Measurements from ENCODE around the gene INAVA.

INAVA gene

GRCh38 chr1:200899451-200899915, 4.8 kb downstream of the INAVA start:
- TF ChIP-seq, protein P1, sequence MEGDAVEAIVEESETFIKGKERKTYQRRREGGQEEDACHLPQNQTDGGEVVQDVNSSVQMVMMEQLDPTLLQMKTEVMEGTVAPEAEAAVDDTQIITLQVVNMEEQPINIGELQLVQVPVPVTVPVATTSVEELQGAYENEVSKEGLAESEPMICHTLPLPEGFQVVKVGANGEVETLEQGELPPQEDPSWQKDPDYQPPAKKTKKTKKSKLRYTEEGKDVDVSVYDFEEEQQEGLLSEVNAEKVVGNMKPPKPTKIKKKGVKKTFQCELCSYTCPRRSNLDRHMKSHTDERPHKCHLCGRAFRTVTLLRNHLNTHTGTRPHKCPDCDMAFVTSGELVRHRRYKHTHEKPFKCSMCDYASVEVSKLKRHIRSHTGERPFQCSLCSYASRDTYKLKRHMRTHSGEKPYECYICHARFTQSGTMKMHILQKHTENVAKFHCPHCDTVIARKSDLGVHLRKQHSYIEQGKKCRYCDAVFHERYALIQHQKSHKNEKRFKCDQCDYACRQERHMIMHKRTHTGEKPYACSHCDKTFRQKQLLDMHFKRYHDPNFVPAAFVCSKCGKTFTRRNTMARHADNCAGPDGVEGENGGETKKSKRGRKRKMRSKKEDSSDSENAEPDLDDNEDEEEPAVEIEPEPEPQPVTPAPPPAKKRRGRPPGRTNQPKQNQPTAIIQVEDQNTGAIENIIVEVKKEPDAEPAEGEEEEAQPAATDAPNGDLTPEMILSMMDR (IDR thresholded peaks at IDR 0.05; ENCODE audit: control extremely low read depth, extremely low read depth, low read depth, missing control alignments), result no peak
- CTCF ChIA-PET, result interaction anchor here (0.9 to 1.8 kb wide), 3 partner anchors 29 to 143 kb away, joined by 3 to 5 read pairs (median 4); no protein-coding TSS in a partner anchor
- POLR2A ChIA-PET, result no interaction called here

DNA sequence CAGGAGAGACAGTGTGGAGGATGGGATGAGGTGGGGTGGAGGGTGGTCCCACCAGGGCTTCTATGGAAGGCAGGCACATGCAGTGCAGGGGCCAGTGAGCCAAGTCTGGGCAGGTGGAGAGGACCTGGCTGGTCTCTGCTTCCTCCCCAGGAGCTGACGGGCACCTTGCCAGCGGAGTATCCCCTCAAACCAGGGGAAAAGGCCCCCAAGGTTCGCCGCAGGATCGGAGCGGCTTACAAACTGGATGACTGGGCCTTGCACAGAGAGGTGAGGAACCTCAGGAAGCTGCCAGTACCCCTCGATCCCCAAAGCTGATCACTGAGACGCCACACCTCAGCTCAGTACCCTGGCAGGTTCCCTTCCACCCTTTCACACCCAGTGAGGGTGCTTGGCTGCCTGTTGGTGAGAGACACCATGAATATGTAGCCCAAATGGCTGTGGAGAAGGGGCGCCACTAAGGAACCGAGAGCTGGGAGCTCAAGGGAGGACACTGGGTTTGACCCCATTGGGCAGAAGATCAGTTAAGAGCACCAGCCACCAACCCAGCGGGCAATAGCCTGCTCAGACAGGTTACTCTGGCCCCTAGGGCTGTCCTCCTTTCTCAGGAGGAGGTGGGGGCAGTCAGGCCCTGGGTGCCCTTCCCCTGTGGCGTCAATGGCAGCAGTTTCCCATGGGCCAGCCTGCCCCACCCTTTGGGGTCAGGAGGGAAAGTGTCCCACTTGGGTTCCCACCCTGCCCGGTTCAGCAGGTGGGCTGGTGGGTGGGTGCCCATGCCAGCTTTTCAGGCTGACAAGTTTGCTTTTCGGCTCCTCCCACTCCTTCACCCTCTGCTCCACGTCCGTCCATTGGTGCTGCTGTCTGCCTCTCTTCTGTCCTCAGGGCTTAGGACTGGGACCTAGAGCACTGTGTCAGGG, 5.5 kb downstream of the INAVA start:
- DNase-seq (ENCODE audit: extremely low spot score), result no peak
- CTCF ChIA-PET, result interaction anchor here (0.9 to 2.2 kb wide), 5 partner anchors 9 to 341 kb away, joined by 3 to 9 read pairs (median 4); no protein-coding TSS in a partner anchor
- POLR2A ChIA-PET, result no interaction called here
- TF ChIP-seq, protein P1 (IDR thresholded peaks at IDR 0.05; ENCODE audit: control extremely low read depth, extremely low read depth, low read depth, missing control alignments), result no peak

More at GRCh38 chr1:200899451-200899915, 4.8 kb downstream of the INAVA start:
- no peak for DNase-seq (ENCODE audit: extremely low spot score)

- POLR2A ChIA-PET, result no interaction called here
- no peak for DNase-seq (ENCODE audit: extremely low spot score)
- TF ChIP-seq, protein P1 (IDR thresholded peaks at IDR 0.05; ENCODE audit: control extremely low read depth, extremely low read depth, low read depth, missing control alignments), result no peak
- CTCF ChIA-PET, result interaction anchor here (1.4 to 2.2 kb wide), 4 partner anchors 10 to 342 kb away, joined by 4 to 9 read pairs (median 6); no protein-coding TSS in a partner anchor
Observed at GRCh38 chr1:200900877-200901276, 6.2 kb downstream of the INAVA start.

DNA sequence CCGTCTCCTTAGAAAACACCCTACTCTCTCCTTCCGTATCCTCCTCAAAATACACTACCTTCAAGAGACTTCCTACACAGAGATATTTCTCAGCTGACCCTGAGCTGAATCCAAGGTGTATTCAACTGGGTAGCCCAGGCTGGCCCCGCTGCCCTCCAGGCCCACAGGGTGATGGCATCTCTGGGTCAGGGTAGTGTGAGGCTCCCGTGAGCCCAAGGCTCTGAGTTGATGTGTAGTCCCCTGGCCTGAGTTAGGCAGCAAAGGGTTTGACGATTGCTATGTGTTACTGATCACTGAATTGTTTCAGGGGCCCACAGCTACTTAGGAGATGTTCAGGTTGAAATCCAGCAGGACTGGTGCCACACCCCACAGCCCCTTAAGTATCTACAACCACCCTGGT, 6.7 kb downstream of the INAVA start:
- CTCF ChIA-PET, result interaction anchor here (1.4 to 2.2 kb wide), 5 partner anchors 10 to 343 kb away, joined by 3 to 9 read pairs (median 4); no protein-coding TSS in a partner anchor
- TF ChIP-seq, protein P1 (IDR thresholded peaks at IDR 0.05; ENCODE audit: control extremely low read depth, extremely low read depth, low read depth, missing control alignments), result no peak
- DNase-seq (ENCODE audit: extremely low spot score), result peak; percentile 13
- POLR2A ChIA-PET, result no interaction called here

- POLR2A ChIA-PET, result no interaction called here
- DNase-seq (ENCODE audit: extremely low spot score), result no peak
- CTCF ChIA-PET, result interaction anchor here (1.4 to 4.0 kb wide), 5 partner anchors 10 to 343 kb away, joined by 3 to 26 read pairs (median 7); no protein-coding TSS in a partner anchor
- TF ChIP-seq, protein P1 (IDR thresholded peaks at IDR 0.05; ENCODE audit: control extremely low read depth, extremely low read depth, low read depth, missing control alignments), result no peak
Observed at GRCh38 chr1:200901796-200902444, 7.2 kb downstream of the INAVA start.

GRCh38 chr1:200903793-200904192, 9.1 kb downstream of the INAVA start:
- DNase-seq (ENCODE audit: extremely low spot score), result no peak
- TF ChIP-seq, protein P1 (IDR thresholded peaks at IDR 0.05; ENCODE audit: control extremely low read depth, extremely low read depth, low read depth, missing control alignments), result no peak
- POLR2A ChIA-PET, result interaction anchor here (0.7 kb wide), 1 partner anchor 123 kb away, joined by 7 read pairs; no protein-coding TSS in a partner anchor
- CTCF ChIA-PET, result interaction anchor here (1.0 to 4.0 kb wide), 5 partner anchors 9 to 138 kb away, joined by 3 to 26 read pairs (median 4); partner anchors contain the start of gene INAVA
